Astrocyte of the hippocampus (primary cell): Measurements from ENCODE around the gene SERPINA10.
"Not testable (repeated sequence)": the region's sequence is repeated elsewhere in the genome, so short reads cannot be mapped to it uniquely, and the experiment has no call there.

Source experiments
- DNase-seq: peaks from one replicate; pipeline ENCODE4 v3.0.0; 2011; ENCODE audit warnings: low read depth, low spot score

SERPINA10 gene

DNA sequence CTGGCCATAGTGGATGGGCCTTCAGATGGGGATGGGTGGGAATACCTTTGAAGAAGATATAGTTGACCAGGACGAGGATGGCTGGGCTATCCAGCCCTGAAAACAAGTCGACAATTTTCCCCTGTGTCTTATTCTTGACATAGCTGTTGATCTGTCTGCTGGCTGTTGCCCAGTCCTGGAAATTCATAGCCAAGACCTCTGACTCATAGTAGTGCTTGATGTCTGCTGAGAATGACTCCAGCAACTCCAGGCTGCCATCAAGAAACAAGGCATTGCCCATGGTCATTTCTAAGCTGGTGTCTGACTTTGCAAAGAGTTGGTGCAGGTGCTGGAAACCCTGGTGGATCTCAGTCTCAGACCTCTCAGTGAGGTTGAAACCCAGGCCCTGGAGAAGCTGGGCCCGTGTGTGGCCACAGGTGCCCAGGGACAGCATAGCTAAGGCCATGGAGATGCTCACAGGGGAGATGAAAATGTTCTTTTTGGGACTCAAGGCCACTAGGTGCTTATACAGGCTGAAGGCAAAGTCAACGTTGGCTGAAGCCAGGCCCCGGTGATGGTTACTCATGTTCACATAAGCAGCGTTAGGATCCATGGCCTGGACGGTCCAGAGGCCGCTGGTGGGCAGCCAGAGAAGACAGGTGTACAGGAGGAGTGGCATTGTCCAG lies 21.1 kb upstream of the SERPINA10 start:
- peak; percentile 49 for DNase-seq

DNA sequence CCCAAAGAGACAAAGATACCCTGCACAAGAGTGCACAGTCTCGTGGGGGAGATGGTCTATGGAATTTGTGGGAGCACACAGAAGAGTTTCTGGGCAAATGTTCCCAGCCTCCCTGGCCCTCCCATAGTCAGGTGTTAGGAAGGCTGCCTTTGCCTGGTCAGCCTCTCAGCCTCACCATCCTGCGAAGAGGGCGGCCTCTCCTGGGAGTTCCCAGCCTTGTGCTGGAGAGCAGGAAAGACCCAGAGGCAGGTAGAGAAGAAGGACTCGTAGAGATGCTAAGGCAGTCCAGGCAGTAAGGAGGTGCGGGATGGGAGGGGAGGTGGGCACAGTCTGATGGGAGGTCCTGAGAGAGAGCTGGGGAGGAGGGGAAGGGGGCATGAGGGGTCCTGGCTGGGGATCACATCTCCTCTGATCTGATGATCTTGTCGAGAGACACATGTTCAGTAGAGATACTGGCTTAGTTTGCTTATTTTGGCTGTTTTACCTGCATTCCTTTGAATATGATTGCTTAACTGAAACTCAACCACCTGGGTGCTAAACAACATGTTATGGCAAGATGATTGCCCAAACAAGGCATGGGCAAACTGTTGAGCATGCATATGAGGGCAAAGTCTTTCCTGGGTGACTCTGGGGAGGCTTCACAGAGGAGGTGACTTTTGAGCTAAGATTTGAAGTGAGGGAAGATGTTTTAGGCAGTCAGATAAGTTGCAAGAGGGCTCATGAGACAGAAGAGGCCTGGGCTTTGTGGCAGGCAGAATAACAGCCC lies 19.6 kb upstream of the SERPINA10 start:
- no peak for DNase-seq

DNA sequence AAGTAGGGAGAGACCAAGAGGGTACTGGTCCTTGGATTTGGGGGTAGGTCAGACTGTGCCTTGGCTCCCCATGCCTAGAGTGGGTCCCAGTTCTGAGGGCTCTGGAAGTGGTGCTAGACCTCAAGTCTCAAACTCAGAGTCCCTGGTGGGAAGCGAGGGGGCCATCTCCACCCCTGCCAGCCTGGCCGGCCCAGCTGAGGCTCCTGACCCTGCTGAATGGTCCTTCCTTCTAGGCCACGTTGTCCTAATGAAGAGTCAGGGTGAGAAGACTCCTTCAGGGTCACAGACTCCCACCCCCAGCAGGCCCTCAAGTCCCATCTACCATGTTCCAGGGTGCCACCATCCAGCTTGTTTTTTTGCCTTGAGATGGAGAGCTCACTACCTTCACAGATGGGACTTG lies 17.2 kb upstream of the SERPINA10 start:
- DNase-seq: no peak

DNA sequence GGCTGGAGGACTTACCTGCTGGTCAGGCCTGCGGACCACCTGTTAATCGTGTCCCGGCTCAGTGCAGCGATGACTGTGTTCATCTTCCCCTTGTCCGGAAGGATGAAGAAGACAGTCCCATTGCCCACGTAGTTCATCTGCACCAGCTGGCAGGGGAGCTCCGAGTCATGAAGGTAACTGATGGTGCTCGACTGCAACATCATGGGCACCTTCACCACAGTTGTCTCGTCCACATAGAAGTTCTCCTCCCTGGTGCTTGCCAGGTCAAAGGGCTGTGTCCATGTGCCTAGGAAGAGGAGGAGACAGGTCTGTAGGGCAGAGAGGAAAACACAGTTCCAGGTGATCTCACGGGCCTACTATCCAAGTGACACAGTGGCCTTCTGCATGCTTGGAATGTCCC lies 16.7 kb upstream of the SERPINA10 start:
- DNase-seq: no peak

DNA sequence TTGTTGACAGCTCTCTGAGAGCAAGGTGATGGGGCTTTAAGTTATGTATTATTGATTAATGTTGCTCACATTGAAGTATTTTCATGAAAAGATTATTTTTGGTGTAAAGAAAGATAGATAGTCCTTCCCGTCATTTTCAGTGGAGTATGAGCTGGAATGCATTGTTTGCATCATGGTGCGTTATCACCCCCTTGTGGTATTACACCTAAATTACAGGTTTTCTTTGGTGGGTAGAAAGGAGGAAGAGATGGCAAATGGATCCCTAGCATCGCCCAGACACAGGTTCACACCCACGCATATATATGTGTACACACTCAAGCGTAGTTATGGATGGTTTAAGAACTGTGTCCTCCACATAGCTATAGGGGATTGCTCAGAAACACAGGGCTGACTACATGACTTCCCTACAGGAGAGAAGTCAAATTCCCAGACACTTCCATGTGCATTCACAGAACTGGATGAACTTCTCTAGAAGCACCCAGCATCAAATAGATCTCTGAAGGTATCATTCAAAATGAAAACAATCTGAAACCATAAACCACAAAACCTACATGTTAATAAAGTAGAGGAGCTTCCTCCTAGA lies 14.4 kb upstream of the SERPINA10 start:
- DNase-seq: no peak

DNA sequence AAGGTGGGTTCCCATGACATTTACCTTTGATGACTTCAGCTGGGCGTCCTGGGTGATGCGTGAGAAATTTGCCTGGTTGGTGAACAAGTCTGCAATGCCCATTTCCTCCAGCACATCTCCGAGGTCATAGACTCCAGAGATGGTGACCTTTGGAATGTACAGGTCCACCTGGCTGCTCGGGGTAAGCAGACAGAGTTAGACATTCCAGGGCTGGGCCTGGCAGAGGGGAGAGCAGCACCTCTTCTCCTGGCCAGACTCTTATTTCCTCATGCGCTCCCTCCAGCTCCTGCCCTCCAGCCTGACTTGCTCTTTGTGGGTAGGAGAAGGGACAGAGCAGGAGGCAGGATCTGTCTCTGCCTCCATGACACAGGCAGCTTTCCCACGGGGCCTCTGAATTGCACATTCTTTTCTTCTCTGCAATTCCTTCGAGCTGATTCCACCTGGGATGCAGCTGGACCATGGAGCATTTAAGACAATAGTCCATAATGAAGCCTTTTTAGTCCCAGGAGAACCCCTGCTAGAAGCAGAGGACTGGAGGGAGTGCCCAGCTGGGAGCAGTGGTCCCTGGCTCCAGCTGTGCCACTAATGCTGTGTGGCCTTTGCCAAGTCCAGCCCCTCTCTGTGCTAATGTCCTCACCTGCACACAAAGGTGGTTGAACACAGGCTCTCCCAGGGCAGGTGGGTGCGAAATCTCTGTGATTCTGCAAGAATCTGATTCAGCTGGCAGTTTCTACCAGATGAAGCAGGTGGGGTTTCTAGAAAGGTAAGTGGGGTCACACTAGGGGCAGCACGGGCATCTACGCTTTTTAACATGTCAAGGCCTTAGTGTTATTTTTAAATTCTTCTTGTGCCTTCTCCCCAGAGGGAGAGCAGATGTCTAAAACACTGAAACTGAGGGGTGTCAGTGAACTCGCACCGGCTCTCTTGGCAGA lies 13.2 kb upstream of the SERPINA10 start:
- no peak for DNase-seq

DNA sequence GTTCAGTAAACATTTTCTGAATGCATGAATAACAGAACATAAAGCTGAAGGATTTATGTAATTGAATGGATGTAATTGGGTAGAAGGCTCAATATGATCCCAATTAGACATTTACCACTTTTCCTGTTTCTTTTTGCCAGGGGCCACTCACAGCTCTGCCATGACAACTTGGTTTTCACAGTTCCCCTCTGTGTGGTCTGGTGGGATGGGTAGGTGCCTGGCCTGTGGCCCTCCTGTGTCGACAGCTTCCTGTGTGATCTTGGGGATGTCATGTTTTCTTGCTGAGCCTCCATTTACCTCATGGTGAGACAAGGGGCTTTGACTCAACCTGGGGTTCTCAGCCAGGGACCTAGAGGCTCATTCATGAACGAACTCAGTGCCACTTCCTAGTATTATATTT lies 12.6 kb upstream of the SERPINA10 start:
- DNase-seq: no peak

DNA sequence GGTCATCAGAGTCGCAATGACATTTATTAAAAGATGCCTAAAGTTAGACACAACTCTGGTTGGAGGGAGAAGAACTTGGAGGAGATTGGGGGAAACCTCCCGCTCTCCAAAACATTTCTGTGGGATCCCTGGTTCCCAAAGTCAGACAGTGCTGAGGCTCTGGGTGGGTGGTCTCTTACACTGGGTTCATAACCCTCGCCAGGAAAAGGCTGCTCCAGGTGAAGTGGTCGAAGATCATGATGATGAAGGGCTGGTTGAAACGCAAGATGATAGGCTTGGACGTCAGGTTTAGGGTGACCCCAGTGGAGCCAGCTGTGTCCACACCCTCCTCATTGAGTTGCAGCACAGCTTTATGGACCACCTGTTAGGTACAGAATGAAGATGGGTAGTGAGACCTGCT lies 11.2 kb upstream of the SERPINA10 start:
- no peak for DNase-seq

DNA sequence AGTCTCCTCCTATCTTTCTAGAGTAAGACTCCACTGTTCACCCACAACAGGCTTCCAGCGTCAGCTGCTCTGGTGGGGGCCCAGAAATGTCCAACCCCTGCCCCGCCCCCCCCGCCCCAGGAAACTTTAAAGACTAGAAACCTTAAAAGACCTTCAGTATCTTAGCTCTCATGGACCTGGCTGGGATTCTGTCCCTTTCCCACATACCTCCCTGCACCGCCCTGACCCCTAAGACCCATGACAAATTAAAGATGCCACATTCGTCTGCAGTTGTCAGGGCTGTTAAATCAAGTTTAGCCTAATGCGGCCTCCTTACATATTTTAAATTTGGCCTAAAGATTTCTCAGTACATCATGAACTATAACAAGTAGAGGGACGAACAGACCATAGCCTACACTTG lies 10.0 kb upstream of the SERPINA10 start:
- DNase-seq: no peak

DNA sequence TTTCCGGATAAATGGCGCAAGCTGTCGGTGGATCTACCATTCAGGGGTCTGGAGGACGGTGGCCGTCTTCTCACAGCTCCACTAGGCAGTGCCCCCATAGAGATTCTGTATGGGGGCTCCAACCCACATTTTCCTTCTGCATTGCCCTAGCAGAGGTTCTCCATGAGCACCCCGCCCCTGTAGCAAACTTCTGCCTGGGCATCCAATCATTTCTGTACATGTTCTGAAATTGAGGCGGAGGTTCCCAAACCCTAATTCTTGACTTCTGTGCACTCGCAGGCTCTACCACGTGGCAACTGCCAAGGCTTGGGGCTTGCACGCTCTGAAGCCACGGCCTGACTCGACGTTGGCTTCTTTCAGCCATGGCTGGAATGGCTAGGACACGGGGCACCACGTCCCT lies 5.1 kb upstream of the SERPINA10 start:
- DNase-seq: no peak

DNA sequence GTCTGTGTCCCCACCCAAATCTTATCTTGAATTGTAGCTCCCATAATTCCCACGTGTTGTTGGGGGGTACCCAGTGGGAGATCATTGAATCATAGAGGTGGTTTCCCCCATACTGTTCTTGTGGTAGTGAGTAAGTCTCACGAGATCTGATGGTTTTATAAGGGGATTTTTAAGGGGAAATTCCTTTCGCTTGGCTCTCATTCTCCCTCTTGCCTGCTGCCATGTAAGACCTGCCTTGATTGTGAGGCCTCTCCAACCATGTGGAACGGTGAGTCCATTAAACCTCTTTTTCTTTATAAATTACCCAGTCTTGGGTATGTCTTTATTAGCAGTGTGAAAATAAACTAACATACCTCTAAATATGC lies 3.1 kb upstream of the SERPINA10 start:
- not testable (repeated sequence) for DNase-seq

DNA sequence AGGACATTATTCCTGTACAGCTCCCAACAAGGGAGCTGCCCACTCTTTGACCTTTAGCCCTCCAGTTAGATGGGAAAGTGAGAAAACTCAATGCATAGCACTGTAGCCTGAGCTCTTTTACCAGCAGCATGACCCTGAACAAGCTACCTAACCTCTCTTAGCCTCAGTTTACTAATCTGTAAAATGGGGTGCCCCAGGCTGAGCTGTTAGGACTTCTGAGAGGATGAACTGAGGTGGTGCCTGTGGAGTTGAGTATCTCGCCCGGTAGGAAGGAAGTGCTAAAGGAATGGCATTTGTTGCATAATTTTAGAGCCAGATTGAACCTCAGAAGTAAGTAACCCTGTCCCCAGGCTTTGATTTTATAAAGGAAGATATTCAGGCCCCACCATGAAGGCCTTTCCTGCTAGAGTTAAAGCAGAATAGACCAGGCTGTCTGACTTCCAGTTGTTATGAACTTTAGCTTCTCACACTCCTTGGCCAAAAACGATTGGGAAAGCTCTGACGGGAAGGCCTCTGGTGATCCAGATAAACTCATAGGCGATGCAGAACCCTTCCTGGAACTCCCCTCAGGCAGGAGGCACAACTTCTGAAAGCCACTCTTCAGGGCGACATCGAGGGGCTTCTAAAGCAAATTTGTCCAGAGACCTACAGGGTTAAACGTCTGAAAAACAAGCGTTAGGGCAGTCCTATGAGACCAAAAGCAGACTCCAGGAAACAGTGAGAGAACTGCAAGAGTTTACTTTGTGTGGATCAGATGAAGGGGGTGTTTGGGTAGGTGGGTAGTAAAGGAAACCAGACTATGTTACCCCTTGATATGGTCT lies 2.5 kb upstream of the SERPINA10 start:
- no peak for DNase-seq

DNA sequence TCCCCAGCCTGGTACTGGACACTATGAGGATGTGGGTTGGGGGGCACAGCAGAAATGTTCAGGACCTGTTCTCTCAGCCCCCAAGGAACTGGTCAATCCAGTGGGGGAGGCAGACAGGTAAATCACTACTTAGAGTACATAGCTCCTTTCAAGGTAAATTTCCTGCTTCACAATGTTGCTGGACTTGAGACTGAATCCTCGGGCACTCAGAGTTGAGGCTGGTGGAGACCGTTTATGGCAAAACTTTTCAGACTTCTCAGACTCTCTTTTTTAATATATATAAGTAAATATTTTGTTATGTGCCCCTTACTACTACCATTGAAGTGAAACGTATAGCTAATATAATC lies 483 bp upstream of the SERPINA10 start:
- DNase-seq: no peak

DNA sequence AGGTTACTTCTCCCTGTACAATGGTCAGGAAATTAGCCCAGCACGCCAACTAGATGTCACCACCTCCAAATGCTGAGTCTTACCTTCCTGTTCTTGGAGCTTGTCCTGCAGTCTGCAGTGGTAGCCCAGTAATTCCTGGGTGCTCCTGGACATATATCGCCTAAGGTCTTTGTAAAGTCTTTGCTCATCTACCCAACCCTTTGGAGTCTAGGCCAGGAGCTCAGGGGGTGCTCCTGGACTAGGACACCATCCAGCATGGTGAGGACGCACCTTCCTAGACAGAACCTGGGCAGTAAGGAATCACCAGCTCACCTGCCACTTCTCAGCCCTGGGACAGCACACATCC lies 569 bp downstream of the SERPINA10 start:
- DNase-seq: no peak

DNA sequence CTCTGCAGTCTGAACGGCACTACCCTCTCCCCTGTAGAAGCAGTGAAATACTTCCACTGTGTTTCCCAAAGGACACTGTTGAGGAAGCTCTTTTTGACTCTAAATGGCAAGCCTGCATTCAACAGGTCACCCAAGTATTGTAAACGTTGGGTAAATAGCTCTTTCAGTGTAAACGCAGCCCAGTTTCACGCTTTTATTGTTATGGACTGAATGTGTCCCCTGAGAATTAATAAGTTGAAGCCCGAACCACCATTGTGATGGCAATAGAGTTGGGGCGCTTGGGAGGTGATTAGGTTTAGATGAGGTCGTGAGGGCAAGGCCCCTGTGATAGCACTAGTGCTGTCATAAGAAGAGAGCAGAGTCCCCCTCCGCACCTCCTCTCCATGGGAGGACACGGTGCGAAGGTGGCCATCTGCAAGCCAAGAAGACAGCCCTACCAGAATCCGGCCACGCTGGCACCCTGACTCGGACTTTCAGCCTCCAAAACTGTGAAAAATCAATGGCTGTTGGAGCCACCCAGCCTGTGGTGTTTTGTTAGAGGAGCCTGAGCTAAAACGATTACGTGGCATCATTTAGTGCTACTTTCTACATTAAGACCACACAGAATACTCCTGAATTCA lies 1.1 kb downstream of the SERPINA10 start:
- no peak for DNase-seq

DNA sequence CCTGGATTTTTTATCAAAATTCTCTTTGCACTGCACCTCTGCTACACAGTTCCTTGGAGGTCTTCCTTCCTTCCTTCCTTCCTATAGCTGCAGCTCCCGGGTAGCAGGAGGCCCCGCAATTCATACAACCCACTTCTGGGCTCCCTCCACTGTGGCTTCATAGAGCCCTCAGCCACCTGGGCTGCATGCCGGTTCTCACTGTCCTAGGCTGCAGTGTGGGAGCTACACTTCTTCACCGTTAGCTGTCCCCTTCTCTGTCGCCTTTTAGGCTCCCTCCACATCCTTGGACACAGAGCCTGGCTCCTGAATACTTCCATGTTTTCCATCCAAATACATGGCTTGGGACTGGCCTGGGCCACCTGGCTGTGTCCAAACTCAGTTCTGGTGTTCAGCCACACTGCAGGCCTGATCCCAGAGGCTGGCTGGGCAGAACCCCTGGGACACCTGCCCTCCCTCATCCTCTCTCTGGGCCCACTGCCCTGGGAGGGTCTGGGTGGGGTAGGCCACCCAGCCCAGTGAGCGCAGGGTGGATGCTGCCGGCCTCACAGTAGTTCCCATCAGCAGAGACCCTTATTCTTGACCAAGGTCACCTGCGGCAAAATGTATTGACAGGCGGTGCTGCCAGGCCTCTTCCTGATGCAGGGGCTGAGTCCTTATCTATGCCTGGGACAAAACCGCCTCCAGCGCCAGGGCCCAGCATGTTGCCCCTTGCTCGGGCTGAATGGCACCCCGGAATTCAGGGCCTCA lies 1.7 kb downstream of the SERPINA10 start:
- DNase-seq: no peak

DNA sequence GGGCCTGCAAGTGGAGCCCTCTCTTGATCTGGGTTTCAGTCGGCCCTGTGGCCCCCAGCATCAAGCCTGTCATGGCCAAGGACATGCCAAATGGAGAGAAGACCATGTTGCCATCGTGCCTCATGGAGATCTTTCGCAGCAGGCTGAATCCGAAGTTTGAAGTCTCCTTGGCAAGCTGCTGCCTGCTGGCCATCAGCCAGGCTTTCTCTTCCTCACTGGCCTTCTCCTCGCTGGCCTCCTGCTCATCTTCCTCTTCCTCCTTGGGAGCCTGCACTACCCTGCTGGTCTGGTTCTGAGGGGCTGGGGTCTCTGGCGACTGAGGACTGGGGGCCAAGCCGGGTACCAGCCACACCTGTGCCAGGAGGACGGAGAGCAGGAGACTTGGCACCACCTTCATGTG lies 2.9 kb downstream of the SERPINA10 start:
- DNase-seq: no peak

DNA sequence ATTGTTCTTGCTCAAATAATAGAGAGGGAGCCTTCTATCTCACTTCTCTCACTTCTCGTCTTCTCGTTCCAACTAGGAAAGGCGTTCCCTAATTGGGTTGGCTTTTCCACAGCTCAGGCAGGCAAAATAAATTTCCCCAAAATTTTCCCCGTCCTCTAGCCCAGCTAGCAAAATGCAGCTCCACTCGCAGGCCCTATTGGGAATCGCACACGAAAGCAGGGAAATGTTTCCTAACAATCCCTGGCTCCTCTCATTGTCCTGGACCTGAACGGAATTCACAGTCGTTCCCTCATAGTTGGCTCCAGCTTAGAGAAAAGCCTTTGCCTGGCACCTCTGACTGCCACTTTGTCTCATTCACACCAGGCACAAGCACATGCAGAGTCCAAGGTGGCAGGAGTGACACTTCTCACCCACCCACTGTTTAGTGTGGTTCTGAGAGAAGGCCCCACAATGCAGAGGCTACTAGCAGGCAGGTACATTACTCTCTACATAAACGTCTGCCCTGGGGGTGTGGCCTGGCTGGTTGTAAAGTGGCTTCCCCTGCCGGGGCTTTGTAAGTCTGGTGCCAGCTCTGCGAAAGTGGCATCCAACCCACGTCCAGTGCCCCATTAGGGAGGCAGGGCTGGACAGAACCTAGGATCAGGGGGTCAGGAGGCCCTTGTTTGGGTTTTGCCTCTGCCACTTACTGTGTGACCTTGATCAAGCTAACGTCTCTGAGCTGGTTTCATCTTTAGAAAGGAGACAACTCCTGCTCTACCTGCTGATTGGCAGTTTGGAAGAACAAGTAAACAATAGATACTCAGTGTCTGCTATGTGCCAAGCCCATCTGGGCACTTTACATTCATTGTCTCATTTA lies 4.2 kb downstream of the SERPINA10 start:
- no peak for DNase-seq

DNA sequence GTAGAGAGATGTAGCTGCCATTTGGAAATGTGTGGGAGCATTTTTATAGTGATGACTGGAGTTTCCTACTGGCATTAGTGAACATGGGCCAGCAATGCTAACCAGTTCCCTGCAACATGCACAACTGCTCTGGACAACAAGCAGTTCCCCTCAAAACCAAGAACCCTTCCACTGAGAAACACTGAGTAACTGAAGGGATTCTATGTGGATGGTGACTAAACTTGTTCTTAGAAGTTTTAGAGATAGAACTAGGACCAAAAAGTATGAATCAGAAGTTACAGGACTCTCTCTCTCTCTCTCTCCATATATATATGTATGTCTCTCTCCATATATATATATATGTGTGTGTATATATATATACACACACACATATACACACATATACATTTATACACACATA lies 7.9 kb downstream of the SERPINA10 start:
- DNase-seq: no peak
